Fibroblast of lung (primary cell): ENCODE measurements around the gene WSCD1. TPM values are rescaled to one million over a fixed set of nuclear protein-coding genes. Genes with fewer than 3 reads are reported as not detected.
A peak's percentile ranks its signal among the peaks of the same experiment; 100 is the strongest.

Experiments
- DNase-seq, 2 donors: peaks; one replicate each; pipeline versions ENCODE4 v3.0.0 to v3.0.0-alpha.2; 2010; ENCODE audit warnings: low read depth in 2 of 2
- H2AFZ ChIP-seq: 2 replicates; pipeline ENCODE4 v1.5.1; 2012; ENCODE audit warnings: low read length, control low read depth, inconsistent platforms
- H3K27ac ChIP-seq: 2 replicates; pipeline ENCODE4 v1.5.1; 2011; ENCODE audit warnings: low read length, control low read depth; ENCODE audit not compliant: insufficient read depth
- H3K27me3 ChIP-seq: 2 replicates; pipeline ENCODE4 v1.5.1; 2011; ENCODE audit warnings: mild to moderate bottlenecking, low read length; ENCODE audit not compliant: control insufficient read depth, insufficient read depth
- H3K36me3 ChIP-seq: 2 replicates; pipeline ENCODE4 v1.5.1; 2011; ENCODE audit warnings: low read length; ENCODE audit not compliant: control insufficient read depth, insufficient read depth
- H3K4me1 ChIP-seq: 2 replicates; pipeline ENCODE4 v1.5.1; 2011; ENCODE audit warnings: low read length; ENCODE audit not compliant: control insufficient read depth, insufficient read depth; ENCODE audit errors: extremely low read depth
- H3K4me2 ChIP-seq: 2 replicates; pipeline ENCODE4 v1.5.1; 2011; ENCODE audit warnings: low read length, control low read depth; ENCODE audit not compliant: insufficient read depth; ENCODE audit errors: extremely low read depth
- H3K4me3 ChIP-seq, 4 experiments: fragments of 200-600 bp in 1 of 4; sonication (generic) in 1 of 4; replicated peaks in 1 of 4; 2 replicates each; pipeline ENCODE4 v1.5.1; 2011 to 2016; ENCODE audit warnings: low read length in 4 of 4, low read depth in 3 of 4, mild to moderate bottlenecking in 3 of 4, control low read depth in 2 of 4, inconsistent platforms in 1 of 4, mixed read lengths in 1 of 4; ENCODE audit not compliant: insufficient read depth in 1 of 4; ENCODE audit errors: control extremely low read depth in 1 of 4
- H3K79me2 ChIP-seq: 2 replicates; pipeline ENCODE4 v1.5.1; 2012; ENCODE audit warnings: mild to moderate bottlenecking, low read length, inconsistent platforms; ENCODE audit not compliant: control insufficient read depth, insufficient read depth
- H3K9ac ChIP-seq: 2 replicates; pipeline ENCODE4 v1.5.1; 2011; ENCODE audit warnings: mild to moderate bottlenecking, low read length, control low read depth; ENCODE audit not compliant: insufficient read depth
- H3K9me3 ChIP-seq: 2 replicates; pipeline ENCODE4 v1.5.1; 2012; ENCODE audit warnings: low read depth, low read length; ENCODE audit not compliant: control insufficient read depth, insufficient read depth
- H4K20me1 ChIP-seq: 2 replicates; pipeline ENCODE4 v1.5.1; 2011; ENCODE audit warnings: low read length; ENCODE audit not compliant: control insufficient read depth, insufficient read depth; ENCODE audit errors: extremely low read depth
- EZH2 ChIP-seq: IDR thresholded peaks from 2 replicates; pipeline ENCODE4 v1.5.1; 2012; ENCODE audit warnings: low read length, control low read depth, mild to moderate bottlenecking; ENCODE audit errors: missing control alignments
- polyA plus RNA-seq, 2 donors: library from polyadenylated mRNA; depleted of rRNA in 1 of 2; stranded (reverse) in 1 of 2; unstranded in 1 of 2; fragments of >200 nt; gene quantifications; 2 replicates each; pipeline ENCODE4 v1.2.1, GENCODE V29; 2011 to 2012; ENCODE audit warnings: missing spikeins in 1 of 2
- total RNA-seq: library from RNA; depleted of rRNA; stranded (reverse); fragments of >200 nt; gene quantifications from 2 replicates; pipeline ENCODE4 v1.2.1, GENCODE V29; 2014
- TF ChIP-seq, protein P1 (sequence below), 2 donors: IDR thresholded peaks in 1 of 2; conservative IDR thresholded peaks in 1 of 2; 1 replicate in 1 of 2; 2 replicates in 1 of 2; pipeline ENCODE4 v1.5.1; 2011 to 2012; ENCODE audit warnings: low read length in 2 of 2, control low read depth in 1 of 2, inconsistent platforms in 1 of 2, low read depth in 1 of 2, mild to moderate bottlenecking in 1 of 2

WSCD1 gene
- total and polyA plus RNA-seq, 2 donors (not counting 1 experiment from before 2014, with no cell fraction given): 0.56 to 0.83 TPM

DNA sequence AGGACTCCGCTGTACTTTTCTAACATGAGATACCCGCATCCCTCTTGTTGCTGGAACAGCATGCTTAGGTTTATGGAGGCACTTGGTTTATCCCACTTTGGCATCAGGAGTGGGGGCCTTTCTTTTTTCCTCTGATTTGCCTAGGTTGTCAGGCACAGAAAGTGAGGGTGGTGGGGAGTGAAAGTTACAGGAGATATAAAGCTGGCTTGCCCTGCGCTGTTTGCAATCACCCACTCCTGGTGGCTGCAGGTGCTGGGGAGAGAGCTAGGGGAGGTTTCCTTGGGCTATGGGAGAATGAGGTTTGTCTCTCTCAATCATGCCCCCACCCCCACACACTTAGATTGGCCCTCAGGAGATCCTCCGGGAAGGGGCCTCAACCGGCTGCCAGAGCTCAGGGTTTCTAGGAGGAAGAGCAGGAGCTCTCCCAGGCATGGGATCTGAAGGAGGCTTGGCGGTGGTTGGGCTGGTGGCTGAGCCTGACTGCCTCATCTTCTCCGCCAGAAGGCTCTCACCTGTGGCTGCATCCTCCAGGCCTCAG lies 1.4 kb downstream of the WSCD1 start:
- Histone ChIP-seq H4K20me1 (no peaks in the 10 kb centered on the region), H3K27me3 (peaks cover 17% of the 10 kb centered on the region), H3K9ac (no peak overlapping the region), H3K27ac (no peak overlapping the region), H3K4me1 (no peaks in the 10 kb centered on the region), H3K9me3 (no peaks in the 10 kb centered on the region), H3K4me2 (no peak overlapping the region), H3K79me2 (no peaks in the 10 kb centered on the region), H3K36me3 (no peaks in the 10 kb centered on the region), H3K4me3 (peak overlapping the region in 2 of 4 experiments; percentile 42 to 61), H2AFZ (no peak overlapping the region)
- TF ChIP-seq EZH2: peak; percentile 26
- TF ChIP-seq, protein P1, sequence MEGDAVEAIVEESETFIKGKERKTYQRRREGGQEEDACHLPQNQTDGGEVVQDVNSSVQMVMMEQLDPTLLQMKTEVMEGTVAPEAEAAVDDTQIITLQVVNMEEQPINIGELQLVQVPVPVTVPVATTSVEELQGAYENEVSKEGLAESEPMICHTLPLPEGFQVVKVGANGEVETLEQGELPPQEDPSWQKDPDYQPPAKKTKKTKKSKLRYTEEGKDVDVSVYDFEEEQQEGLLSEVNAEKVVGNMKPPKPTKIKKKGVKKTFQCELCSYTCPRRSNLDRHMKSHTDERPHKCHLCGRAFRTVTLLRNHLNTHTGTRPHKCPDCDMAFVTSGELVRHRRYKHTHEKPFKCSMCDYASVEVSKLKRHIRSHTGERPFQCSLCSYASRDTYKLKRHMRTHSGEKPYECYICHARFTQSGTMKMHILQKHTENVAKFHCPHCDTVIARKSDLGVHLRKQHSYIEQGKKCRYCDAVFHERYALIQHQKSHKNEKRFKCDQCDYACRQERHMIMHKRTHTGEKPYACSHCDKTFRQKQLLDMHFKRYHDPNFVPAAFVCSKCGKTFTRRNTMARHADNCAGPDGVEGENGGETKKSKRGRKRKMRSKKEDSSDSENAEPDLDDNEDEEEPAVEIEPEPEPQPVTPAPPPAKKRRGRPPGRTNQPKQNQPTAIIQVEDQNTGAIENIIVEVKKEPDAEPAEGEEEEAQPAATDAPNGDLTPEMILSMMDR (conservative IDR thresholded peaks at IDR 0.05 in 1 of 2, IDR thresholded peaks at IDR 0.05 in 1 of 2; ENCODE audit: low read depth in 1 of 2, low read length in 2 of 2): no peak
- DNase-seq: no peak

- TF ChIP-seq EZH2: no peak
- TF ChIP-seq, protein P1 (conservative IDR thresholded peaks at IDR 0.05 in 1 of 2, IDR thresholded peaks at IDR 0.05 in 1 of 2; ENCODE audit: low read depth in 1 of 2, low read length in 2 of 2): no peak
- Histone ChIP-seq H3K9ac (no peak overlapping the region), H3K27ac (no peak overlapping the region), H3K4me2 (no peak overlapping the region), H2AFZ (no peak overlapping the region), H3K4me1 (no peaks in the 10 kb centered on the region), H3K36me3 (no peaks in the 10 kb centered on the region), H3K4me3 (no peak overlapping the region), H3K27me3 (peaks cover 17% of the 10 kb centered on the region), H3K9me3 (no peaks in the 10 kb centered on the region), H4K20me1 (no peaks in the 10 kb centered on the region), H3K79me2 (no peaks in the 10 kb centered on the region)
- peak in 1 of 2 donors; percentile 8 for DNase-seq
These were observed 2.0 kb downstream of the WSCD1 start for GRCh38 chr17:6072157-6072556.

- Histone ChIP-seq H3K36me3 (no peaks in the 10 kb centered on the region), H4K20me1 (no peaks in the 10 kb centered on the region), H3K4me2 (no peak overlapping the region), H3K9ac (no peak overlapping the region), H2AFZ (no peak overlapping the region), H3K4me1 (no peaks in the 10 kb centered on the region), H3K9me3 (no peaks in the 10 kb centered on the region), H3K79me2 (no peaks in the 10 kb centered on the region), H3K27me3 (peaks cover 17% of the 10 kb centered on the region), H3K27ac (no peak overlapping the region), H3K4me3 (no peak overlapping the region)
- TF ChIP-seq EZH2: no peak
- TF ChIP-seq, protein P1 (conservative IDR thresholded peaks at IDR 0.05 in 1 of 2, IDR thresholded peaks at IDR 0.05 in 1 of 2; ENCODE audit: low read depth in 1 of 2, low read length in 2 of 2): no peak
- no peak for DNase-seq
These were observed 2.4 kb downstream of the WSCD1 start for GRCh38 chr17:6072611-6073010.
